GM12878 (cell line): ENCODE data around the gene UBAP2. TPM values are rescaled to one million over a fixed set of nuclear protein-coding genes. Genes with fewer than 3 reads are reported as not detected.

ENCODE experiments used
- CBFB ChIP-seq: IDR thresholded peaks from 2 replicates; pipeline ENCODE4 v1.6.1; 2016; ENCODE audit warnings: antibody characterized with exemption, low read depth
- CBX5 ChIP-seq: sonication (generic); IDR thresholded peaks from 2 replicates; pipeline ENCODE4 v1.6.1; 2016; ENCODE audit warnings: low read depth, moderate library complexity, mild to moderate bottlenecking, inconsistent platforms
- CEBPB ChIP-seq, 2 experiments: fragments of 150-350 bp in 1 of 2; IDR thresholded peaks; 2 replicates each; pipeline ENCODE4 v1.6.1; 2012 to 2014; ENCODE audit warnings: low read depth in 2 of 2, low read length in 2 of 2, borderline replicate concordance in 1 of 2, inconsistent platforms in 1 of 2
- CREB1 ChIP-seq: IDR thresholded peaks from 2 replicates; pipeline ENCODE4 v1.6.1; 2012; ENCODE audit warnings: low read depth, mild to moderate bottlenecking, inconsistent platforms
- CREM ChIP-seq: IDR thresholded peaks from 2 replicates; pipeline ENCODE4 v1.6.1; 2014; ENCODE audit warnings: antibody characterized with exemption, low read depth
- ETV6 ChIP-seq, 2 experiments: fragments of 450-650 bp in 1 of 2; IDR thresholded peaks in 1 of 2; conservative IDR thresholded peaks in 1 of 2; 2 replicates each; pipeline ENCODE4 v1.6.1; 2014; ENCODE audit warnings: antibody characterized with exemption in 1 of 2, borderline replicate concordance in 1 of 2, low read depth in 1 of 2, mild to moderate bottlenecking in 1 of 2, moderate library complexity in 1 of 2
- EZH2 ChIP-seq: IDR thresholded peaks from 2 replicates; pipeline ENCODE4 v1.6.1; 2012; ENCODE audit warnings: low read depth, mild to moderate bottlenecking, control low read depth, inconsistent platforms, low read length, borderline replicate concordance; ENCODE audit not compliant: control insufficient read depth
- HDAC2 ChIP-seq: fragments of 200-600 bp; sonication (generic); IDR thresholded peaks from 2 replicates; pipeline ENCODE4 v1.6.1; 2017
- IKZF2 ChIP-seq, 2 experiments: fragments of 450-650 bp; IDR thresholded peaks; 2 replicates each; pipeline ENCODE4 v1.6.1; 2017; ENCODE audit warnings: mild to moderate bottlenecking in 2 of 2, moderate library complexity in 2 of 2
- KDM1A ChIP-seq: fragments of 200-600 bp; sonication (generic); IDR thresholded peaks from 2 replicates; pipeline ENCODE4 v1.6.1; 2016; ENCODE audit warnings: borderline replicate concordance
- MEF2B ChIP-seq: fragments of 450-650 bp; IDR thresholded peaks from 2 replicates; pipeline ENCODE4 v1.6.1; 2018; ENCODE audit warnings: mild to moderate bottlenecking, moderate library complexity; ENCODE audit not compliant: partially characterized antibody, poor library complexity, severe bottlenecking
- MTA2 ChIP-seq: fragments of 450-650 bp; IDR thresholded peaks from 2 replicates; pipeline ENCODE4 v1.6.1; 2016; ENCODE audit warnings: low read depth, mild to moderate bottlenecking, moderate library complexity
- NBN ChIP-seq: fragments of 450-650 bp; IDR thresholded peaks from 2 replicates; pipeline ENCODE4 v1.6.1; 2016
- SUPT20H ChIP-seq: IDR thresholded peaks from 2 replicates; pipeline ENCODE4 v1.6.1; 2011; ENCODE audit warnings: low read depth, mild to moderate bottlenecking, low read length, moderate library complexity, borderline replicate concordance; ENCODE audit not compliant: control insufficient read depth
- ZZZ3 ChIP-seq: IDR thresholded peaks from 2 replicates; pipeline ENCODE4 v1.6.1; 2011; ENCODE audit warnings: low read depth; ENCODE audit not compliant: control insufficient read depth, insufficient read length
- polyA plus RNA-seq, 11 experiments: library from polyadenylated mRNA; depleted of rRNA in 4 of 11; unstranded in 6 of 11; stranded (reverse) in 5 of 11; fragments of >200 nt; fragmentation: Nextera tagmentation in 4 of 11; fragmentation: Illumina TruSeq in 1 of 11; extraction: Ambion mirVana in 4 of 11; extraction: Trizol in 1 of 11; gene quantifications; 1 replicate in 1 of 11; 2 replicates in 10 of 11; pipeline versions ENCODE4 v1.2.1 to v1.2.3, GENCODE V29; 2011 to 2016; ENCODE audit warnings: inconsistent platforms in 2 of 11, missing spikeins in 2 of 11, low read depth in 1 of 11
- total RNA-seq, 4 experiments: library from RNA; depleted of rRNA in 3 of 4; stranded (reverse); fragments of >200 nt in 3 of 4; fragmentation: Illumina TruSeq in 1 of 4; extraction: Trizol in 1 of 4; gene quantifications; 2 replicates each; pipeline versions ENCODE4 v1.2.1 to v1.2.3, GENCODE V29; 2013 to 2021
- TF ChIP-seq, protein P1 (sequence below): IDR thresholded peaks from 2 replicates; pipeline ENCODE4 v1.6.1; 2012; ENCODE audit warnings: low read length, inconsistent platforms

UBAP2 gene
- total and polyA plus RNA-seq, 10 of the 15 experiments (the other 5 are each of a cell fraction or from before 2014, with no cell fraction given) = 8.5 to 48.2 (median 28.1) TPM

DNA sequence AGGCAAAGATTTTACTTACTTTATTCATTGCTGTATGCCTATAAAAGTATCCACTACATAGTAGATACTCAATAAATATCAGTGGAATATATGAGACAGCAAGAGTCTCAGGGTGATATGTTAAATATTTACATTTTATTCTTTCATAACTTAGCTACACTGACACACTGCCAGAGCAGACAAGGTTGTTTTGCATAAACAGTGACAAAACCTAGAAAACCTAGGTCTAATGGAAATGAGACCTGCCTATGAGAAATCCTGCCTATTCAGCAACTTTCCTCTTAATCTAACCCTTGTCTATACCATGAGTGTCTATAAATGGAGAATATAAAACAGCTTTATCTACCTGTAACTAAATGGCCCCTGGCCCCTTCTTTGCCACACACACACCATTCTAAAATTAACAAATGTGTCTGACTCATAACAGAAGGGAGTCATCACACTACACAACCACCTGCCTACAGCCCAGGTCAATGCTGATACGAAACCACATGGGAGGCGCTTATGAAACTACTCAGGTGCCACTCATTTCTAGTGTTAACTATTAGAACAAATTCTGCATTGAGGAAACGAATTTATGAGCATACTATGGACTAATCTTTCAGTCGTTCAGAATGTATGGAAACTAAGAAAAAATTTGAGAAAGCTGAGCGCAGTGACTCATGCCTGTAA is 60.3 kb downstream of the UBAP2 start (continued):
- TF ChIP-seq EZH2 = 0 out of 2 replicates have a peak, but pooled peaks have one; percentile 30
- TF ChIP-seq CREB1 = peak; percentile 57
- TF ChIP-seq, protein P1, sequence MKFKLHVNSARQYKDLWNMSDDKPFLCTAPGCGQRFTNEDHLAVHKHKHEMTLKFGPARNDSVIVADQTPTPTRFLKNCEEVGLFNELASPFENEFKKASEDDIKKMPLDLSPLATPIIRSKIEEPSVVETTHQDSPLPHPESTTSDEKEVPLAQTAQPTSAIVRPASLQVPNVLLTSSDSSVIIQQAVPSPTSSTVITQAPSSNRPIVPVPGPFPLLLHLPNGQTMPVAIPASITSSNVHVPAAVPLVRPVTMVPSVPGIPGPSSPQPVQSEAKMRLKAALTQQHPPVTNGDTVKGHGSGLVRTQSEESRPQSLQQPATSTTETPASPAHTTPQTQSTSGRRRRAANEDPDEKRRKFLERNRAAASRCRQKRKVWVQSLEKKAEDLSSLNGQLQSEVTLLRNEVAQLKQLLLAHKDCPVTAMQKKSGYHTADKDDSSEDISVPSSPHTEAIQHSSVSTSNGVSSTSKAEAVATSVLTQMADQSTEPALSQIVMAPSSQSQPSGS = peak; percentile 68; the same call in 1 of the 2 replicates
- TF ChIP-seq ZZZ3 = no peak
- TF ChIP-seq SUPT20H = no peak
- peak; percentile 73; the same call in 1 of the 2 replicates for TF ChIP-seq CBX5
- peak in 1 of 2 experiments; percentile 53; a peak in 3 of 4 replicates for TF ChIP-seq IKZF2 (IDR thresholded peaks at IDR 0.05)
- peak; percentile 67 for TF ChIP-seq MEF2B
- peak; percentile 61; the same call in 1 of the 2 replicates for TF ChIP-seq NBN
- peak in 1 of 2 experiments; percentile 60; a peak in 1 of 4 replicates for TF ChIP-seq CEBPB (IDR thresholded peaks at IDR 0.05; ENCODE audit: borderline replicate concordance in 1 of 2, low read depth in 2 of 2, low read length in 2 of 2)
- peak; percentile 69 for TF ChIP-seq CBFB
- TF ChIP-seq KDM1A = no peak
- peak in 1 of 2 experiments; percentile 82; a peak in 2 of 4 replicates for TF ChIP-seq ETV6 (conservative IDR thresholded peaks at IDR 0.05 in 1 of 2, IDR thresholded peaks at IDR 0.05 in 1 of 2; ENCODE audit: borderline replicate concordance in 1 of 2, low read depth in 1 of 2)
- peak; percentile 64 for TF ChIP-seq MTA2
- TF ChIP-seq HDAC2 = no peak
- peak; percentile 79 for TF ChIP-seq CREM
